GM10266 (cell line): Measurements from ENCODE around the gene FOXK1.
A peak's percentile ranks its signal among the peaks of the same experiment; 100 is the strongest.

ENCODE experiments used
- DNase-seq: peaks from one replicate; pipeline ENCODE4 v3.0.0; 2012; ENCODE audit errors: extremely low spot score
- TF ChIP-seq, protein P1 (sequence below): IDR thresholded peaks from 2 replicates; pipeline ENCODE4 v1.5.1; 2012; ENCODE audit warnings: mild to moderate bottlenecking, low read depth; ENCODE audit not compliant: control insufficient read depth, insufficient read depth; ENCODE audit errors: missing control alignments

The FOXK1 gene

DNA sequence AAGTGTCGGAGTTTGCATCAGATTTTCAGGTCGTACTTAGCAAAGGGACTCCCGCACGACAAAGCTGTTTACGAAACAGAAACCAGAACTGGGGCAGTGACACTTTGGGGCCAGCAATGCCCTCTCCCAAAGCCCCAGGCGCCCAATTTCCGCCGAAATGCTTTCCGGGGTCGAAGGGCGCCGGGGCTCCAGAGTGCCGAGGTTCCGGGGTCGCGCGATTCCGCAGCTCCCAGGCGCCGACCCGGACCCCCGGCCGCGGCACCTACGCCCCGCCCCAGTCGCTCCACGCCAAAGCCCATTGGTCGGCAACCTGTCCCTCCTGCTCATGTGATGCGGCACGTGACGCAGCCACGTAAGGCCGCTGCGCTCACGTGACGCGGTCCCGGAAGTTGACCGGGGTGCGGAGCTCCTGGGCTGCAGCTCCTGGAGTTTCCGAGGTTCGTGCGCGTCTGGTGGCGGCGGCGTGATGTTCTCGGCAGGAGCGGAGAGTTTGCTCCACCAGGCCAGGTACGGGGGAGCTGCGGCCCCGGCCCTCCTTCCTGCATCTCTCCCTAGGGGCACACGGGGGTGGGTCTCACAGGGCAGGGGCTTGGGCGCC lies 93.3 kb downstream of the FOXK1 start, which contains the start of gene AP5Z1:
TSS of gene AP5Z1 (plus strand) at position 374 of the 598 bp plus-strand sequence. CDS start at position 467, 93 bp downstream.
- TF ChIP-seq, protein P1, sequence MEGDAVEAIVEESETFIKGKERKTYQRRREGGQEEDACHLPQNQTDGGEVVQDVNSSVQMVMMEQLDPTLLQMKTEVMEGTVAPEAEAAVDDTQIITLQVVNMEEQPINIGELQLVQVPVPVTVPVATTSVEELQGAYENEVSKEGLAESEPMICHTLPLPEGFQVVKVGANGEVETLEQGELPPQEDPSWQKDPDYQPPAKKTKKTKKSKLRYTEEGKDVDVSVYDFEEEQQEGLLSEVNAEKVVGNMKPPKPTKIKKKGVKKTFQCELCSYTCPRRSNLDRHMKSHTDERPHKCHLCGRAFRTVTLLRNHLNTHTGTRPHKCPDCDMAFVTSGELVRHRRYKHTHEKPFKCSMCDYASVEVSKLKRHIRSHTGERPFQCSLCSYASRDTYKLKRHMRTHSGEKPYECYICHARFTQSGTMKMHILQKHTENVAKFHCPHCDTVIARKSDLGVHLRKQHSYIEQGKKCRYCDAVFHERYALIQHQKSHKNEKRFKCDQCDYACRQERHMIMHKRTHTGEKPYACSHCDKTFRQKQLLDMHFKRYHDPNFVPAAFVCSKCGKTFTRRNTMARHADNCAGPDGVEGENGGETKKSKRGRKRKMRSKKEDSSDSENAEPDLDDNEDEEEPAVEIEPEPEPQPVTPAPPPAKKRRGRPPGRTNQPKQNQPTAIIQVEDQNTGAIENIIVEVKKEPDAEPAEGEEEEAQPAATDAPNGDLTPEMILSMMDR = no peak
- DNase-seq = peak; percentile 99

DNA sequence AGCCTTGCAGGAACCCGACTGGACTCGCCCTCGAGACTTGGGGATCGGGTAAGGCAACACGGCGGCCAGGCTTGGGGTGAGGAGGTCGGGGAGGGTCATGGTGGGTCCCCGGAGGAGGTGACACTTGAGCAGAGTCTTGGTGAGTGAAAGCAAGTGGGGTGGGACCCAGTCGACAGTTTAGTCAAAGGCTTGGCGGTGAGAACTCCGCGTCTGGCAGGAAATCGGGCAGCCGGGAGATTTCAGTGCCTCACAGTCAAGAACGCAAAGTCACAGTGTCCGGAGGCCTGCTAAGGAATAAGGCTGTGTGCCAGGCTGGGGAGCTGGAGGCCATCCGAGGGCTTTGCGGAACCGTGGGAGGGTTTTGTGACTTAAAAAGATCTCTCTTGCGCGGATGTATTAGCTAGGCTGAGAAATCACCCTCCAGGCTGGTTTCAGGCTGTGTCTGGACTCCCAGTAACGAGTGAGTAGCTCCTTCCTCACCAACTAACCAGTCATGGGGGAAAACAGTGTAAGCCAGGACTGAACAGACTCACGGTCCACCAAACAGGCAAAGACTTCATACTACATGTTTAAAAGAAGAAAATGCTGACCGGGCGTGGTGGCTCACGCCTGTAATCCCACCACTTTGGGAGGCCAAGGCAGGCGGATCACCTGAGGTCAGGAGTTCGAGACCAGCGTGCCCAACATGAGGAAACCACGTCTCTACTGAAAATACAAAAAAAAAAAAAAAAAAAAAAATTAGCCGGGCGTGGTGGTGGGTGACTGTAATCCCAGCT lies 93.9 kb downstream of the FOXK1 start:
- TF ChIP-seq, protein P1 = no peak
- no peak for DNase-seq

DNA sequence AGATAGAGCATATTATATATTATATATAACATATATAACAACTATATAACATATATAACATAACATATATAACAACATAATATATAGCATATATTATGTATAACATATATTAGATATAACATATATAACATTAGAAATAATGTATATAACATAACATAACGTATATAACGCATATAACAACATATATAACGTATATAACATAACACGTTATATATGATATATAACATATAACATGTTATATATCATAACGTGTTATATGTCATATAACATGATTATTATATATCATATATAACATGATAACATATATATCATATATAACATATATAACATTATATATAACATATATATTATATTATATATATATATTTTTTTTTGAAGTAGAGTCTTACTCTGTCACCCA lies 97.0 kb downstream of the FOXK1 start:
- DNase-seq = no peak
- TF ChIP-seq, protein P1 = no peak

DNA sequence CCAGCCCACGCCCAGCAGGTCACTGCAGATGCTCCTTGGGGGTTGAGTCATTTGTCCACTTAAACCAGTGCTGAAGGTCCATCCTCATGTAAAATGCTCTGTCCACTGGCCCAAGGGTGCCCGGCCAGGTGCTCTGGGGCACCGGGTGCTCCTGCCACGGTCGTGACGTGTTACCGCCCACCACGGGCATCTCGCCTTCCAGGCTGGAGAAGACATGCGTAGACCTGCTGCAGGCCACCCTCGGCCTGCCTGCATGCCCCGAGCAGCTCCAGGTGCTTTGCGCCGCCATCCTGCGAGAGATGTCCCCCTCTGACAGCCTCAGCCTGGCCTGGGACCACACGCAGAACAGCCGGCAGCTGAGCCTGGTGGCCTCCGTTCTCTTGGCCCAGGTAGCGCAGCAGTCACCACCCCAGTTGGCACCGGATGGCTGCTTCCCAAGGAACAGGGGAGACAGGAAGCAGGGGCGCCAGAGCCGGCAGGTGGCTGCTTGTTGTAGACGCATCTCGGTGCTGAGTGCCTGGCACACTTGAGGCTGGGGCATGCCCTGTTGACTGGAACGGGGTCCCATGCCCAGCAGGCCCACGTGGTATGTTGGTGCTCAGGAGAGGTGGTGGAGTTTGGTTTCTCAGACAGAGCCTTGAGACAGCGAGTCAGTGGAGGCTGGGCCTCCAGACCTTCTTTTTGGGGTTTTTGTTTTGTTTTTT lies 99.4 kb downstream of the FOXK1 start:
- TF ChIP-seq, protein P1 = no peak
- DNase-seq = no peak

DNA sequence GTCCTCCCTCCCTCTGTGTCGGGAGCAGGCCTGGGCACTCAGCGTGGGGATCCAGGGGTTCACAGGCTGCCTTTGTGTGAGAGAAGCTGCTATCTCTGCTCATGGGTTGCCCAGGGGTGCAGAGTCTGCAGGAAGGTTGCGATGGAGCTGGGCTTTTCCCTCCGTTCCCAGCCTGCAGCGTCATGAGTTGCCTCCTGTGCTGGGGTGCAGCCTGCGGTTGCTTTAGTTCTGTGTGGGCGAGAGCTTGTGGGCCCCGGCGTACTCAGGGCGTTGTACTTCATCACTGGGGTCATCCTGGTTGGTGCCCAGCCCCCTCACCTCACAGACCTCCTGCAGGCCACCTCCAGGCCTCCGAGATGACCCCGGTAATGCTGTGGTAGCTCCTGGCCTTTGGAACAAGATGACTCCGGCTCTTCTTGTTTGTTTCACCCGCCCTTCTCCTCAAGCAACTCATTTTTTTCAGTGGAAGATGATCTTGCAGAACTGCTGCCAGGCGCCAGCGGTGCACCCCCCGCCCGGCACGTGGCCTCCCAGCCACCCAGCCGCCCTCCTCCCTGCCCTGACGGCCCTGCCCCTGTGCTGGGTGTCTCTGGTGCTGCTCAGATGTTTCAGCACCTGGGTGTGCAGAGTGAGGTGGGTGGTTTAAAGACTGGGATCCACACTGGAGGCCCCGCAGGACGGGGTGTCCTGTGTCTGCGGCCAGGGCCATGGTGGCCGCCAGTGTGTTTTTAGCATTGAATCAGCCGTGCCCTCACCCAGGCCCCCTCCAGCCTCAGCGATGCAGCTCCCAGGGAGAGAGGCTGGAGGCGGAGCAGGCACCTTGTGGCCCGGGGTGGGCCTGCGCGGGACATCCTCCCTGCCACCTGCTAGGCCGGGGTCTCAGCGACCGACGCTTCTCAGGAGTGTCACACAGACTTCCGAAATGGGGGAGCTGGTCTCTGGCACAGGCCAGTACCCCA lies 100.5 kb downstream of the FOXK1 start:
- TF ChIP-seq, protein P1 = no peak
- DNase-seq = no peak

DNA sequence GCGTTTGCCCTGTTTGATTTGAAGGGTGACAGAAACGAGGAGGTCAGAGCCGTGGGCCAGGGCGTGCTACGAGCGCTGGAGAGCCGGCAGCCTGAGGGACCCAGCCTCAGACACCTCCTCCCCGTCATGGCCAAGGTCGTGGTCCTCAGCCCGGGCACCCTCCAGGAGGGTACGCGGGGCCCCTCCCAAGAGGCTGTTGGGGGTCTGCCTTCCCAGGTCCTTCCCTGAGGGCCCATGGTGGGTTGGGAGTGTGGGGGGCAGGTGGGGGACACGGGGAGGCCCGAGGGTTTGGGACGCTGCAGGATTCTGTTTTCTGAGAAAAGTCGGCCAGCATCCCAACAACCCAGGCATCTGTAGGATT lies 101.2 kb downstream of the FOXK1 start:
- DNase-seq = no peak
- TF ChIP-seq, protein P1 = no peak
